Fibroblast of lung (primary cell): ENCODE results near the gene CTF1. TPM values are rescaled to one million over a fixed set of nuclear protein-coding genes. Genes with fewer than 3 reads are reported as not detected.
A peak's percentile ranks its signal among the peaks of the same experiment; 100 is the strongest.

Source experiments
- DNase-seq, 2 donors: peaks; one replicate each; pipeline versions ENCODE4 v3.0.0 to v3.0.0-alpha.2; 2010; ENCODE audit warnings: low read depth in 2 of 2
- H2AFZ ChIP-seq: 2 replicates; pipeline ENCODE4 v1.5.1; 2012; ENCODE audit warnings: low read length, control low read depth, inconsistent platforms
- H3K27ac ChIP-seq: 2 replicates; pipeline ENCODE4 v1.5.1; 2011; ENCODE audit warnings: low read length, control low read depth; ENCODE audit not compliant: insufficient read depth
- H3K27me3 ChIP-seq: 2 replicates; pipeline ENCODE4 v1.5.1; 2011; ENCODE audit warnings: mild to moderate bottlenecking, low read length; ENCODE audit not compliant: control insufficient read depth, insufficient read depth
- H3K36me3 ChIP-seq: 2 replicates; pipeline ENCODE4 v1.5.1; 2011; ENCODE audit warnings: low read length; ENCODE audit not compliant: control insufficient read depth, insufficient read depth
- H3K4me1 ChIP-seq: 2 replicates; pipeline ENCODE4 v1.5.1; 2011; ENCODE audit warnings: low read length; ENCODE audit not compliant: control insufficient read depth, insufficient read depth; ENCODE audit errors: extremely low read depth
- H3K4me2 ChIP-seq: 2 replicates; pipeline ENCODE4 v1.5.1; 2011; ENCODE audit warnings: low read length, control low read depth; ENCODE audit not compliant: insufficient read depth; ENCODE audit errors: extremely low read depth
- H3K4me3 ChIP-seq, 4 experiments: fragments of 200-600 bp in 1 of 4; sonication (generic) in 1 of 4; replicated peaks in 1 of 4; 2 replicates each; pipeline ENCODE4 v1.5.1; 2011 to 2016; ENCODE audit warnings: low read length in 4 of 4, low read depth in 3 of 4, mild to moderate bottlenecking in 3 of 4, control low read depth in 2 of 4, inconsistent platforms in 1 of 4, mixed read lengths in 1 of 4; ENCODE audit not compliant: insufficient read depth in 1 of 4; ENCODE audit errors: control extremely low read depth in 1 of 4
- H3K79me2 ChIP-seq: 2 replicates; pipeline ENCODE4 v1.5.1; 2012; ENCODE audit warnings: mild to moderate bottlenecking, low read length, inconsistent platforms; ENCODE audit not compliant: control insufficient read depth, insufficient read depth
- H3K9ac ChIP-seq: 2 replicates; pipeline ENCODE4 v1.5.1; 2011; ENCODE audit warnings: mild to moderate bottlenecking, low read length, control low read depth; ENCODE audit not compliant: insufficient read depth
- H3K9me3 ChIP-seq: 2 replicates; pipeline ENCODE4 v1.5.1; 2012; ENCODE audit warnings: low read depth, low read length; ENCODE audit not compliant: control insufficient read depth, insufficient read depth
- H4K20me1 ChIP-seq: 2 replicates; pipeline ENCODE4 v1.5.1; 2011; ENCODE audit warnings: low read length; ENCODE audit not compliant: control insufficient read depth, insufficient read depth; ENCODE audit errors: extremely low read depth
- CTCF ChIP-seq, 2 donors: IDR thresholded peaks in 1 of 2; conservative IDR thresholded peaks in 1 of 2; 1 replicate in 1 of 2; 2 replicates in 1 of 2; pipeline ENCODE4 v1.5.1; 2011 to 2012; ENCODE audit warnings: low read length in 2 of 2, control low read depth in 1 of 2, inconsistent platforms in 1 of 2, low read depth in 1 of 2, mild to moderate bottlenecking in 1 of 2
- EZH2 ChIP-seq: IDR thresholded peaks from 2 replicates; pipeline ENCODE4 v1.5.1; 2012; ENCODE audit warnings: low read length, control low read depth, mild to moderate bottlenecking; ENCODE audit errors: missing control alignments
- polyA plus RNA-seq, 2 donors: library from polyadenylated mRNA; depleted of rRNA in 1 of 2; stranded (reverse) in 1 of 2; unstranded in 1 of 2; fragments of >200 nt; gene quantifications; 2 replicates each; pipeline ENCODE4 v1.2.1, GENCODE V29; 2011 to 2012; ENCODE audit warnings: missing spikeins in 1 of 2
- total RNA-seq: library from RNA; depleted of rRNA; stranded (reverse); fragments of >200 nt; gene quantifications from 2 replicates; pipeline ENCODE4 v1.2.1, GENCODE V29; 2014

Gene CTF1
- total and polyA plus RNA-seq, 2 donors (not counting 1 experiment from before 2014, with no cell fraction given), result 5.3 to 8.8 TPM

DNA sequence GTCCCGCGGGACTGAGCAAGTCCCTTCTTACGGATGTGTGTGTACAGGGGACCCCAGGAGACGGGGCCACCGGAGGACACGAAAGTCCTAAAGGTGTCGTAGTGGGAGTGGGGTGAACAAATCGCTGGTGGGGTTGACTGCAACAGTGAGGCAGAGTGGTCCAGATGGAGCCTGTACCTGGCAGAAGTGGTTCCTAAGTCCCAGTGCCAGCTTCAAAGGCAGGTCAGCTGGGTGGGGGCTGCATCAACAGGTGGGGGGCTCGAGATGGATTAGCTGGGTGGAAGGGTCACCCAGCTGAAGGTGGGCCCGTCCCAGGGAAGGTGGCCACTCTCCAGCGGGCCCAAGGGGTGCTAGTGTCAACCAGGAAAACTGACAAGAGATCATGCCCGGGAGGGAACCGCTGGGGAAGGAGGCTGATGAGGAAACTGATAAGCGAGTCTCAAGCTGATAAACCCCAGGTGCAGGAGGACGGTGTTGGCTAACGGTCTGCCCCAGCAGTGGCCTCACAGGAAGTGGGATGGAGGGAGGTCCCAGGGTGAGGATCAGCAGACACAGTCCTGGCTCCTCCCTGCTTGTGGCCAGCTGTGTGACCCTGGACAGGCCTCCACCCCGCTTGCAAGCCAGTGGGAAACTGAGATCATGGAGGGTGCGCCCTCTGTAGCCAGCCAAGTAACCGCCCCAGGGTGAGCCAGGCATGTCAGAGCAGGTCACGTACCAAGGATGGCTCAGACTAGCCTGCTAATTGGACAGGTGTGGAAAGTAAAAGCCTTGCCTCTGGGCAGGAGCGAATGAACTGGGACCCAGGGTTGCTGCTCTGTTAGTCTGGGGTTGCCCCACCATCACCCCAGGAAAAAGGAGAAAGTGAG lies 53.5 kb downstream of the CTF1 start:
- Histone ChIP-seq H3K9ac (peak overlapping the region; percentile 76), H3K4me1 (peaks cover 24% of the 10 kb centered on the region), H3K27me3 (no peaks in the 10 kb centered on the region), H3K4me3 (peak overlapping the region; percentile 43 to 89 (median 82)), H3K36me3 (peaks cover 12% of the 10 kb centered on the region), H3K4me2 (peak overlapping the region; percentile 97), H3K9me3 (no peaks in the 10 kb centered on the region), H2AFZ (no peak overlapping the region), H3K79me2 (peaks cover 8% of the 10 kb centered on the region), H3K27ac (peak overlapping the region; percentile 85), H4K20me1 (no peaks in the 10 kb centered on the region)
- TF ChIP-seq CTCF (conservative IDR thresholded peaks at IDR 0.05 in 1 of 2, IDR thresholded peaks at IDR 0.05 in 1 of 2; ENCODE audit: low read depth in 1 of 2, low read length in 2 of 2) (peak in 1 of 2 donors; percentile 8), EZH2 (no peak)
- DNase-seq, result peak; percentile 75 to 94

GRCh38 chr16:30950516-30951065 lies 54.2 kb downstream of the CTF1 start:
- H3K4me2 ChIP-seq, result peak overlapping the region; percentile 97
- peaks cover 24% of the 10 kb centered on the region for H3K4me1 ChIP-seq
- no peak overlapping the region for H3K9ac ChIP-seq
- H3K27ac ChIP-seq, result peak overlapping the region; percentile 85
- H2AFZ ChIP-seq, result no peak overlapping the region
- no peaks in the 10 kb centered on the region for H4K20me1 ChIP-seq
- no peak for DNase-seq
- peaks cover 12% of the 10 kb centered on the region for H3K36me3 ChIP-seq
- no peaks in the 10 kb centered on the region for H3K9me3 ChIP-seq
- no peaks in the 10 kb centered on the region for H3K27me3 ChIP-seq
- TF ChIP-seq CTCF (conservative IDR thresholded peaks at IDR 0.05 in 1 of 2, IDR thresholded peaks at IDR 0.05 in 1 of 2; ENCODE audit: low read depth in 1 of 2, low read length in 2 of 2), result no peak
- TF ChIP-seq EZH2, result no peak
- peak overlapping the region; percentile 43 to 89 (median 82) for H3K4me3 ChIP-seq
- peaks cover 8% of the 10 kb centered on the region for H3K79me2 ChIP-seq

DNA sequence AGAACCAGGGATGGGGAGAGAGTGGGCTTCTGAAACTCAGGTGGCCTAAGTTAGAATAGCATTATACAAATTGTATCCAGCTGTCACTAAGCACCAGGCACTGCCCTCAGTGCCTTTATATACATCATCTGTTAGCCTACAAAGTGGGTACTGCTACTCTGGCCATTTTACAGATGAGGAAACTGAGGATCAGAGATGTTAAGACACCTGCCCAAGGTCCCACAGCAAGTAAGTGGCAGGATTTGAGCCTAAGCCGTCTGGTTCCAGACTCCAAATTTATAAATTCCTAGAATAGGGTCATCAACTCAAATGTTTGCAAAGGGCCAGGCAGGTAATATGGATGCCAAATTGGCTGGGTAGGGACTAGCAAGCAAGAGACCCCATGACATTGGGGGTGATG lies 54.8 kb downstream of the CTF1 start:
- H3K4me2 ChIP-seq, result peak overlapping the region; percentile 25
- no peaks in the 10 kb centered on the region for H3K27me3 ChIP-seq
- H3K9me3 ChIP-seq, result no peaks in the 10 kb centered on the region
- H4K20me1 ChIP-seq, result no peaks in the 10 kb centered on the region
- no peak overlapping the region for H3K27ac ChIP-seq
- no peak for TF ChIP-seq EZH2
- no peak for TF ChIP-seq CTCF (conservative IDR thresholded peaks at IDR 0.05 in 1 of 2, IDR thresholded peaks at IDR 0.05 in 1 of 2; ENCODE audit: low read depth in 1 of 2, low read length in 2 of 2)
- peaks cover 24% of the 10 kb centered on the region for H3K4me1 ChIP-seq
- H3K36me3 ChIP-seq, result peaks cover 12% of the 10 kb centered on the region
- DNase-seq, result no peak
- H3K79me2 ChIP-seq, result peaks cover 8% of the 10 kb centered on the region
- no peak overlapping the region for H3K9ac ChIP-seq
- H3K4me3 ChIP-seq, result no peak overlapping the region
- no peak overlapping the region for H2AFZ ChIP-seq
